WTC11 (cell line): ENCODE measurements around the gene RAI14. TPM values are rescaled to one million over a fixed set of nuclear protein-coding genes. Genes with fewer than 3 reads are reported as not detected.

Experiments used
- ATAC-seq: fragments of 200-7000 bp; cut with Tn5 transposase; 2 replicates; pipeline ENCODE4 v1.10.0; 2021; ENCODE audit warnings: mild to moderate bottlenecking, moderate library complexity
- CTCF ChIA-PET: fragments of 300-600 bp; sonication (Branson Sonifier 250); formaldehyde crosslinking; loops from one replicate; lab custom pipeline; 2021; ENCODE audit warnings: antibody characterized with exemption; lab: Charles Lee
- POLR2A ChIA-PET: fragments of 350-600 bp; sonication (Branson Sonifier 250); formaldehyde crosslinking; loops from one replicate; lab custom pipeline; 2021; ENCODE audit warnings: antibody characterized with exemption; lab: Charles Lee
- DNase-seq: peaks from one replicate; pipeline ENCODE4 v3.0.0; 2021; ENCODE audit warnings: low spot score
- H3K27ac Mint-ChIP-seq: 2 replicates; pipeline ENCODE4 v1.8.0; 2021; ENCODE audit warnings: mixed read lengths
- H3K27me3 Mint-ChIP-seq: 2 replicates; pipeline ENCODE4 v1.8.0; 2021; ENCODE audit warnings: low read depth, mild to moderate bottlenecking, moderate library complexity, mixed read lengths
- H3K36me3 Mint-ChIP-seq: 2 replicates; pipeline ENCODE4 v1.8.0; 2021; ENCODE audit warnings: mixed read lengths
- H3K4me1 Mint-ChIP-seq: 2 replicates; pipeline ENCODE4 v1.8.0; 2022; ENCODE audit warnings: mixed read lengths
- H3K4me3 Mint-ChIP-seq: 2 replicates; pipeline ENCODE4 v1.8.0; 2021; ENCODE audit warnings: mild to moderate bottlenecking, moderate library complexity, mixed read lengths
- H3K9me3 Mint-ChIP-seq: 2 replicates; pipeline ENCODE4 v1.8.0; 2021; ENCODE audit warnings: mixed read lengths
- CBFB ChIP-seq: sonication (generic); formaldehyde crosslinking; IDR thresholded peaks from 2 replicates; pipeline ENCODE4 v1.8.1; 2022; ENCODE audit warnings: mild to moderate bottlenecking, low read depth, missing genetic modification reagents
- ELF4 ChIP-seq: sonication (generic); formaldehyde crosslinking; IDR thresholded peaks from 2 replicates; pipeline ENCODE4 v1.8.1; 2022; ENCODE audit warnings: low read depth, mild to moderate bottlenecking, moderate library complexity, missing genetic modification reagents
- ETV6 ChIP-seq: sonication (generic); formaldehyde crosslinking; IDR thresholded peaks from 2 replicates; pipeline ENCODE4 v1.8.1; 2022; ENCODE audit warnings: mild to moderate bottlenecking, missing genetic modification reagents
- GTF2I ChIP-seq: fragments of 250-450 bp; sonication (Bioruptor Pico); conservative IDR thresholded peaks from 2 replicates; pipeline ENCODE4 v1.4.0; 2021; ENCODE audit warnings: mild to moderate bottlenecking
- HMGA2 ChIP-seq: fragments of 250-450 bp; sonication (Bioruptor Pico); IDR thresholded peaks from 2 replicates; pipeline ENCODE4 v1.4.0; 2021; ENCODE audit warnings: mild to moderate bottlenecking, moderate library complexity
- IRF2 ChIP-seq: sonication (generic); formaldehyde crosslinking; IDR thresholded peaks from 2 replicates; pipeline ENCODE4 v1.8.0; 2022; ENCODE audit warnings: low read depth, missing genetic modification reagents, borderline replicate concordance
- JAZF1 ChIP-seq: fragments of 250-450 bp; sonication (Bioruptor Pico); IDR thresholded peaks from 2 replicates; pipeline ENCODE4 v1.9.0; 2021; ENCODE audit warnings: moderate library complexity, mild to moderate bottlenecking, inconsistent platforms
- NFE2L1 ChIP-seq: sonication (generic); formaldehyde crosslinking; IDR thresholded peaks from 2 replicates; pipeline ENCODE4 v1.8.1; 2023; ENCODE audit warnings: missing genetic modification reagents
- NFYB ChIP-seq: sonication (generic); formaldehyde crosslinking; conservative IDR thresholded peaks from 2 replicates; pipeline ENCODE4 v1.8.0; 2022; ENCODE audit warnings: low read depth, missing genetic modification reagents
- NR1H2 ChIP-seq: sonication (generic); formaldehyde crosslinking; IDR thresholded peaks from 2 replicates; pipeline ENCODE4 v1.9.0; 2021; ENCODE audit warnings: mild to moderate bottlenecking, moderate library complexity, missing genetic modification reagents
- NR2C2 ChIP-seq: sonication (generic); formaldehyde crosslinking; IDR thresholded peaks from 2 replicates; pipeline ENCODE4 v1.8.0; 2022; ENCODE audit warnings: mild to moderate bottlenecking, missing genetic modification reagents
- NR3C1 ChIP-seq: sonication (generic); formaldehyde crosslinking; conservative IDR thresholded peaks from 2 replicates; pipeline ENCODE4 v1.8.1; 2023; ENCODE audit warnings: low read depth, mild to moderate bottlenecking, missing genetic modification reagents
- PRRX2 ChIP-seq: fragments of 250-450 bp; sonication (Bioruptor Pico); IDR thresholded peaks from 2 replicates; pipeline ENCODE4 v1.8.0; 2021; ENCODE audit warnings: mild to moderate bottlenecking
- SOX15 ChIP-seq: fragments of 250-450 bp; sonication (Bioruptor Pico); IDR thresholded peaks from 2 replicates; pipeline ENCODE4 v1.9.0; 2021; ENCODE audit warnings: mild to moderate bottlenecking
- STAT6 ChIP-seq: sonication (generic); formaldehyde crosslinking; conservative IDR thresholded peaks from 2 replicates; pipeline ENCODE4 v1.8.1; 2023; ENCODE audit warnings: mild to moderate bottlenecking, low read depth, missing genetic modification reagents, moderate library complexity
- TCF7 ChIP-seq: sonication (generic); formaldehyde crosslinking; IDR thresholded peaks from 2 replicates; pipeline ENCODE4 v1.8.0; 2022; ENCODE audit warnings: mild to moderate bottlenecking, low read depth, missing genetic modification reagents, moderate library complexity
- ZMAT4 ChIP-seq: fragments of 250-450 bp; sonication (Bioruptor Pico); IDR thresholded peaks from 2 replicates; pipeline ENCODE4 v1.9.0; 2021; ENCODE audit warnings: mild to moderate bottlenecking
- ZNF138 ChIP-seq: sonication (generic); formaldehyde crosslinking; conservative IDR thresholded peaks from 2 replicates; pipeline ENCODE4 v1.8.1; 2022; ENCODE audit warnings: mild to moderate bottlenecking, moderate library complexity, missing genetic modification reagents
- ZNF219 ChIP-seq: sonication (generic); formaldehyde crosslinking; IDR thresholded peaks from 2 replicates; pipeline ENCODE4 v1.8.0; 2023; ENCODE audit warnings: missing genetic modification reagents, mild to moderate bottlenecking, borderline replicate concordance
- ZNF425 ChIP-seq: fragments of 250-450 bp; sonication (Bioruptor Pico); conservative IDR thresholded peaks from 2 replicates; pipeline ENCODE4 v1.9.0; 2021; ENCODE audit warnings: mild to moderate bottlenecking
- ZNF512 ChIP-seq: sonication (generic); formaldehyde crosslinking; IDR thresholded peaks from 2 replicates; pipeline ENCODE4 v1.8.1; 2022; ENCODE audit warnings: missing genetic modification reagents, borderline replicate concordance
- total RNA-seq: library from RNA; stranded (reverse); gene quantifications from 3 replicates; pipeline ENCODE4 v1.2.3, GENCODE V29; 2021
- TF ChIP-seq, protein P1 (sequence below): sonication (generic); formaldehyde crosslinking; IDR thresholded peaks from 2 replicates; pipeline ENCODE4 v1.8.0; 2022; ENCODE audit warnings: missing genetic modification reagents
- TF ChIP-seq, protein P2 (sequence below): sonication (generic); formaldehyde crosslinking; IDR thresholded peaks from 2 replicates; pipeline ENCODE4 v1.8.0; 2022; ENCODE audit warnings: mild to moderate bottlenecking, missing genetic modification reagents
- TF ChIP-seq, protein P3 (sequence below): sonication (generic); formaldehyde crosslinking; IDR thresholded peaks from 2 replicates; pipeline ENCODE4 v1.8.0; 2023; ENCODE audit warnings: mild to moderate bottlenecking, missing genetic modification reagents

The RAI14 gene
- total RNA-seq, 1 experiment from 2014 or later: 185 TPM

- TF ChIP-seq ZNF425 (CRISPR knock-in tag) (no peak), IRF2 (no peak), NR2C2 (CRISPR knock-in tag) (no peak), GTF2I (CRISPR knock-in tag) (no peak), NFE2L1 (CRISPR knock-in tag) (no peak), ZNF512 (CRISPR knock-in tag) (no peak), SOX15 (CRISPR knock-in tag) (no peak), ELF4 (no peak), ZNF219 (CRISPR knock-in tag) (no peak), HMGA2 (no peak), ETV6 (CRISPR knock-in tag) (no peak)
These were observed 211.5 kb downstream of the RAI14 start (continued) for GRCh38 chr5:34867660-34868059.

- no peak overlapping the region for H3K27ac Mint-ChIP-seq
- TF ChIP-seq STAT6 (CRISPR knock-in tag): no peak
- no peak for TF ChIP-seq NFYB
- no peak for TF ChIP-seq NR1H2 (CRISPR knock-in tag)
- TF ChIP-seq NR3C1 (CRISPR knock-in tag): no peak
- TF ChIP-seq ZNF138 (CRISPR knock-in tag): no peak
- no peak for TF ChIP-seq PRRX2 (CRISPR knock-in tag)
- TF ChIP-seq, protein P1, sequence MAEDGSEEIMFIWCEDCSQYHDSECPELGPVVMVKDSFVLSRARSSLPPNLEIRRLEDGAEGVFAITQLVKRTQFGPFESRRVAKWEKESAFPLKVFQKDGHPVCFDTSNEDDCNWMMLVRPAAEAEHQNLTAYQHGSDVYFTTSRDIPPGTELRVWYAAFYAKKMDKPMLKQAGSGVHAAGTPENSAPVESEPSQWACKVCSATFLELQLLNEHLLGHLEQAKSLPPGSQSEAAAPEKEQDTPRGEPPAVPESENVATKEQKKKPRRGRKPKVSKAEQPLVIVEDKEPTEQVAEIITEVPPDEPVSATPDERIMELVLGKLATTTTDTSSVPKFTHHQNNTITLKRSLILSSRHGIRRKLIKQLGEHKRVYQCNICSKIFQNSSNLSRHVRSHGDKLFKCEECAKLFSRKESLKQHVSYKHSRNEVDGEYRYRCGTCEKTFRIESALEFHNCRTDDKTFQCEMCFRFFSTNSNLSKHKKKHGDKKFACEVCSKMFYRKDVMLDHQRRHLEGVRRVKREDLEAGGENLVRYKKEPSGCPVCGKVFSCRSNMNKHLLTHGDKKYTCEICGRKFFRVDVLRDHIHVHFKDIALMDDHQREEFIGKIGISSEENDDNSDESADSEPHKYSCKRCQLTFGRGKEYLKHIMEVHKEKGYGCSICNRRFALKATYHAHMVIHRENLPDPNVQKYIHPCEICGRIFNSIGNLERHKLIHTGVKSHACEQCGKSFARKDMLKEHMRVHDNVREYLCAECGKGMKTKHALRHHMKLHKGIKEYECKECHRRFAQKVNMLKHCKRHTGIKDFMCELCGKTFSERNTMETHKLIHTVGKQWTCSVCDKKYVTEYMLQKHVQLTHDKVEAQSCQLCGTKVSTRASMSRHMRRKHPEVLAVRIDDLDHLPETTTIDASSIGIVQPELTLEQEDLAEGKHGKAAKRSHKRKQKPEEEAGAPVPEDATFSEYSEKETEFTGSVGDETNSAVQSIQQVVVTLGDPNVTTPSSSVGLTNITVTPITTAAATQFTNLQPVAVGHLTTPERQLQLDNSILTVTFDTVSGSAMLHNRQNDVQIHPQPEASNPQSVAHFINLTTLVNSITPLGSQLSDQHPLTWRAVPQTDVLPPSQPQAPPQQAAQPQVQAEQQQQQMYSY (CRISPR knock-in tag): no peak
- TF ChIP-seq ZMAT4 (CRISPR knock-in tag): no peak
- no peak for TF ChIP-seq JAZF1 (CRISPR knock-in tag)
- TF ChIP-seq TCF7: no peak
- TF ChIP-seq, protein P2, sequence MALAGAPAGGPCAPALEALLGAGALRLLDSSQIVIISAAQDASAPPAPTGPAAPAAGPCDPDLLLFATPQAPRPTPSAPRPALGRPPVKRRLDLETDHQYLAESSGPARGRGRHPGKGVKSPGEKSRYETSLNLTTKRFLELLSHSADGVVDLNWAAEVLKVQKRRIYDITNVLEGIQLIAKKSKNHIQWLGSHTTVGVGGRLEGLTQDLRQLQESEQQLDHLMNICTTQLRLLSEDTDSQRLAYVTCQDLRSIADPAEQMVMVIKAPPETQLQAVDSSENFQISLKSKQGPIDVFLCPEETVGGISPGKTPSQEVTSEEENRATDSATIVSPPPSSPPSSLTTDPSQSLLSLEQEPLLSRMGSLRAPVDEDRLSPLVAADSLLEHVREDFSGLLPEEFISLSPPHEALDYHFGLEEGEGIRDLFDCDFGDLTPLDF (CRISPR knock-in tag): no peak
- no peak for TF ChIP-seq CBFB (CRISPR knock-in tag)
- TF ChIP-seq, protein P3, sequence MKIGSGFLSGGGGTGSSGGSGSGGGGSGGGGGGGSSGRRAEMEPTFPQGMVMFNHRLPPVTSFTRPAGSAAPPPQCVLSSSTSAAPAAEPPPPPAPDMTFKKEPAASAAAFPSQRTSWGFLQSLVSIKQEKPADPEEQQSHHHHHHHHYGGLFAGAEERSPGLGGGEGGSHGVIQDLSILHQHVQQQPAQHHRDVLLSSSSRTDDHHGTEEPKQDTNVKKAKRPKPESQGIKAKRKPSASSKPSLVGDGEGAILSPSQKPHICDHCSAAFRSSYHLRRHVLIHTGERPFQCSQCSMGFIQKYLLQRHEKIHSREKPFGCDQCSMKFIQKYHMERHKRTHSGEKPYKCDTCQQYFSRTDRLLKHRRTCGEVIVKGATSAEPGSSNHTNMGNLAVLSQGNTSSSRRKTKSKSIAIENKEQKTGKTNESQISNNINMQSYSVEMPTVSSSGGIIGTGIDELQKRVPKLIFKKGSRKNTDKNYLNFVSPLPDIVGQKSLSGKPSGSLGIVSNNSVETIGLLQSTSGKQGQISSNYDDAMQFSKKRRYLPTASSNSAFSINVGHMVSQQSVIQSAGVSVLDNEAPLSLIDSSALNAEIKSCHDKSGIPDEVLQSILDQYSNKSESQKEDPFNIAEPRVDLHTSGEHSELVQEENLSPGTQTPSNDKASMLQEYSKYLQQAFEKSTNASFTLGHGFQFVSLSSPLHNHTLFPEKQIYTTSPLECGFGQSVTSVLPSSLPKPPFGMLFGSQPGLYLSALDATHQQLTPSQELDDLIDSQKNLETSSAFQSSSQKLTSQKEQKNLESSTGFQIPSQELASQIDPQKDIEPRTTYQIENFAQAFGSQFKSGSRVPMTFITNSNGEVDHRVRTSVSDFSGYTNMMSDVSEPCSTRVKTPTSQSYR (CRISPR knock-in tag): no peak
- no peak for TF ChIP-seq GTF2I (CRISPR knock-in tag)
- no peak for TF ChIP-seq ZNF219 (CRISPR knock-in tag)
These were observed 212.7 kb downstream of the RAI14 start for GRCh38 chr5:34868791-34869190.

More at GRCh38 chr5:34868791-34869190, 212.7 kb downstream of the RAI14 start:
- no peak overlapping the region for H3K4me3 Mint-ChIP-seq
- H3K36me3 Mint-ChIP-seq: no peaks in the 10 kb centered on the region; the same call in 1 of the 2 replicates
- no peaks in the 10 kb centered on the region for H3K27me3 Mint-ChIP-seq
- H3K9me3 Mint-ChIP-seq: no peaks in the 10 kb centered on the region
- H3K4me1 Mint-ChIP-seq: peaks cover 43% of the 10 kb centered on the region
- ChIA-PET CTCF (no interaction called here), POLR2A (interaction anchor here (1.2 kb wide), 1 partner anchor 30 kb away, joined by 4 read pairs; no protein-coding TSS in a partner anchor)
- no peak for DNase-seq
- ATAC-seq: no peak
